ENCODE measurements around the gene MTFMT. TPM values are rescaled to one million over a fixed set of nuclear protein-coding genes. Genes with fewer than 3 reads are reported as not detected.
A peak's percentile ranks its signal among the peaks of the same experiment; 100 is the strongest.
"Not testable (repeated sequence)": the region's sequence is repeated elsewhere in the genome, so short reads cannot be mapped to it uniquely, and the experiment has no call there.

Gene MTFMT
- total and polyA plus RNA-seq, 12 donors: 5.2 to 42.8 (median 16.5) TPM

DNA sequence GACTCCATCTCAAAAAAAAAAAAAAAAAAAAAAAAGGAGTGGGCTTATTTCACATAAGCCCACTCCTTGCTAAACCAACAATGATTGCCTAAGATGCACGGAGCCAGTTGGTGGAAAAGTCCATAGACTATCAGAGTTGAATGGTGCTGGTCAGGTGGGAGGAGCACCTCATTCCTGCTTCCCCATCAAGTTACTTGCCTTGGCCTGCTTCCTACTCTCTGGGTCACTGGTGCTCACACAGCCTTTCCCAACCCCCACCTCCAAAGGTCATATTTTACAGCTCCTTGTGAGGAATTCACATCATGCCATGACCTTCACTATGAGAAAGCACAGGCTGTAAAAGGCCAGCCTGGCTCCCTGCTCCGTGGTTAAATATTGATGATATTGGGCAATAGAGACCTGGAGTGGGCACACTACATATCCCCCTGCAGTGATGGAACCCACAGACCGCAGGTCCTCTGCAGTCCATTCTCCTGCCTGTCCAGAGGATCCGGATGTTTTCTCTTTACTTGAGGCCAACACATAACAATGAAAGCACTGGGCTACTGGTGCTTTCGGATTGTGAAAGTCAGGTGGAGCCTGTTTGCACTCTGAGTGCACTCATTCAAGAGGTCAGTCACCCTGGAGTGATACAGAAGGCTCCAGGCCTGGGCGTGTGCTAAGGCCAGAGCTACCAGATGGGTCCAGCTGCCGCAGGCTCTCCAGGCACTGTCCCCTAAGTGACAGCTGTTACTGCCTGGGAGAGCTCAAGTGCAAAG is 15.5 kb upstream of the MTFMT start, which contains the start of gene SLC51B:
Gene SLC51B, plus strand, starts transcription at position 664 of the 758 bp plus-strand sequence. CDS start 4,618 bp downstream, outside the sequence.
- H3K27me3 ChIP-seq: no peaks in the 10 kb centered on the region
- H3K27ac ChIP-seq: peak within 1 kb of the TSS in 3 of 5 donors; percentile 11 to 57 (median 31)
- TF ChIP-seq, protein P1, sequence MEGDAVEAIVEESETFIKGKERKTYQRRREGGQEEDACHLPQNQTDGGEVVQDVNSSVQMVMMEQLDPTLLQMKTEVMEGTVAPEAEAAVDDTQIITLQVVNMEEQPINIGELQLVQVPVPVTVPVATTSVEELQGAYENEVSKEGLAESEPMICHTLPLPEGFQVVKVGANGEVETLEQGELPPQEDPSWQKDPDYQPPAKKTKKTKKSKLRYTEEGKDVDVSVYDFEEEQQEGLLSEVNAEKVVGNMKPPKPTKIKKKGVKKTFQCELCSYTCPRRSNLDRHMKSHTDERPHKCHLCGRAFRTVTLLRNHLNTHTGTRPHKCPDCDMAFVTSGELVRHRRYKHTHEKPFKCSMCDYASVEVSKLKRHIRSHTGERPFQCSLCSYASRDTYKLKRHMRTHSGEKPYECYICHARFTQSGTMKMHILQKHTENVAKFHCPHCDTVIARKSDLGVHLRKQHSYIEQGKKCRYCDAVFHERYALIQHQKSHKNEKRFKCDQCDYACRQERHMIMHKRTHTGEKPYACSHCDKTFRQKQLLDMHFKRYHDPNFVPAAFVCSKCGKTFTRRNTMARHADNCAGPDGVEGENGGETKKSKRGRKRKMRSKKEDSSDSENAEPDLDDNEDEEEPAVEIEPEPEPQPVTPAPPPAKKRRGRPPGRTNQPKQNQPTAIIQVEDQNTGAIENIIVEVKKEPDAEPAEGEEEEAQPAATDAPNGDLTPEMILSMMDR (IDR thresholded peaks at IDR 0.05): no peak
- no peak for TF ChIP-seq POLR2A (IDR thresholded peaks at IDR 0.05)
- intact Hi-C loops (cut with DNase I): loop anchor here in 1 of 2 donors (10.0 kb wide), 1 partner anchor 50 kb away; no protein-coding TSS in a partner anchor
- no peaks in the 10 kb centered on the region for H3K9me3 ChIP-seq (replicated peaks in 1 of 3)
- peak in 6 of 7 donors; percentile 50 to 82 (median 72) for DNase-seq
- no peaks in the 10 kb centered on the region for H3K36me3 ChIP-seq (replicated peaks in 1 of 2)
- WGBS, 4 donors: 57 to 68% (median 66%) methylated on average over 5 to 7 of the region's 7 CpGs
- peaks cover 0 to 15% of the 10 kb centered on the region in 2 donors for H3K4me1 ChIP-seq (replicated peaks in 1 of 2)
- H3K4me3 ChIP-seq: no peak within 1 kb of the TSS

DNA sequence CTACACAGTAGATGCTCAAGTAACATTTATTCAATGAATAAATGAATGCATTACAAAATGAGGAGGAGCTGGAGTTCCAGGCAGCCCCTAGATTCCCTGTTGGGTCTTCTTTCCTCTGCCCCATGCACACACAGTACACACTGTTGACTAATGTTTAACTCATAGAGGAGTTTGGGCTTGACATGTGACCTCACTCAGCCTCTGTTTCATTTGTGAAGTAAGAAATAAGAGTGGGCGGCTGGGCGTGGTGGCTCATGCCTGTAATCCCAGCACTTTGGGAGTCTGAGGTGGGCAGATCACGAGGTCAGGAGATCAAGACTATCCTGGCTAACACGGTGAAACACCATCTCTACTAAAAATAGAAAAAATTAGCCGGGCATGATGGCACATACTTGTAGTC is 14.8 kb upstream of the MTFMT start:
- H3K27ac ChIP-seq; H3K27me3 ChIP-seq; H3K9me3 ChIP-seq (replicated peaks in 1 of 3); H3K4me1 ChIP-seq (replicated peaks in 1 of 2); H3K36me3 ChIP-seq (replicated peaks in 1 of 2); H3K4me3 ChIP-seq: not testable (repeated sequence)
- DNase-seq: peak in 1 of 7 donors; percentile 45
- intact Hi-C loops (cut with DNase I): loop anchor here in 1 of 2 donors (10.0 kb wide), 1 partner anchor 51 kb away; no protein-coding TSS in a partner anchor
- 67 to 91% (median 87%) methylated on average over 5 of the region's 5 CpGs for WGBS, 4 donors

DNA sequence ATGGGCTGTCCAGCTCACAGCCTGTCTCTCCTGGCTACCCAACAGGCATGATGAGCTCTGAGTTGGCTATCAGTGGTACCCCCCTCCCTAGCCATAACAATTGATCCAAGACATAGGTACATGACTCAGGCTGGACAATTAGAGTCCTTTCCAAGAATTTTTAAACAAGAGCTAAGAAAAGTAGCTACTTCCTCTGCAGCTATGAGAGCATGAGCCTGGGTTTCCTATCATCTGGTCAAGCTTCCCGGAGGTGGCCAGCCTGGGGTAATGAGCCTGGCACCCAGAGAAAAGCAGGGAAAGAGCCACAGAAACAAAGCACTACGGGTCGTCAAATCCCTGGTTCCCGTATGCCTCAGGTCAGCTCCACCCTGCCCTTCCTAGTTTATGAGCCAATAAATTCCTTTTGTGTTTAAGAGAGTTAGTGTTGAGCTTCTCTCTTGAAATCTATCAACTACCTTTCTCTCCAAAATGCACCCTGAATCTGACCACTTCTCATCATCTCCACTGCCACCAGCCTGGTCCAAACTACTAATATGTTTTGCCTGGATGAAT is 13.4 kb upstream of the MTFMT start:
- Histone ChIP-seq H3K27ac (no peak overlapping the region), H3K4me1 (replicated peaks in 1 of 2) (peaks cover 0 to 7% of the 10 kb centered on the region in 2 donors), H3K36me3 (replicated peaks in 1 of 2) (no peaks in the 10 kb centered on the region), H3K27me3 (no peaks in the 10 kb centered on the region), H3K4me3 (no peak overlapping the region), H3K9me3 (replicated peaks in 1 of 3) (no peaks in the 10 kb centered on the region)
- peak in 1 of 7 donors; percentile 33 for DNase-seq
- WGBS, 4 donors: 54 to 88% (median 66%) methylated on average over 4 of the region's 4 CpGs
- TF ChIP-seq, protein P1 (IDR thresholded peaks at IDR 0.05): no peak
- no peak for TF ChIP-seq POLR2A (IDR thresholded peaks at IDR 0.05)
- intact Hi-C loops (cut with DNase I): loop anchor here in 1 of 2 donors (10.0 kb wide), 1 partner anchor 52 kb away; no protein-coding TSS in a partner anchor

DNA sequence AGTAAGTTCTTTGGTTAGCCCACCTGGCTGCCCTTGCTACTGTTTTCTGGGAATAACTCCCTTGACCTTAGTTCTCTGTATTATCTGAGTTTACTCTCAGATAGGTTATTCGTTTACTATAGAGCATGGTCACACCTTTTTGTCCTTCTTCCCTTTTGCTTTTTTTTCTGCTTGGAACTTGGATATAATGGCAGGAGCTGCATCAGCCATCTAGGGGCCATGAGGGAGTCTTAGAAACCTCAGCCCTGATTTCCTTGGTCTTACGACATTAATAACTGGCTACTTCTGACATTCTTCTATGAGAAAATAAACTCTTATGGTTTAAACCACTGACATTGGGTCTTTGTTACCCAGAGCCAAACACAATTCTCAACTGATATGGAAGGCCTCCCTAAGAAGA is 12.3 kb upstream of the MTFMT start:
- Histone ChIP-seq H3K36me3 (replicated peaks in 1 of 2) (no peaks in the 10 kb centered on the region), H3K9me3 (replicated peaks in 1 of 3) (no peaks in the 10 kb centered on the region), H3K4me1 (replicated peaks in 1 of 2) (peaks cover 0 to 7% of the 10 kb centered on the region in 2 donors), H3K4me3 (no peak overlapping the region), H3K27me3 (no peaks in the 10 kb centered on the region), H3K27ac (no peak overlapping the region)
- DNase-seq: no peak
- intact Hi-C loops (cut with DNase I): loop anchor here in 1 of 2 donors (10.0 kb wide), 1 partner anchor 53 kb away; no protein-coding TSS in a partner anchor
- WGBS, 4 donors: 81 to 87% (median 85%) methylated on average over 2 of the region's 2 CpGs
- TF ChIP-seq, protein P1 (IDR thresholded peaks at IDR 0.05): no peak
- TF ChIP-seq POLR2A (IDR thresholded peaks at IDR 0.05): no peak

Measured in adrenal gland (tissue), 12 donors.